ENCODE measurements around the gene HIVEP3. TPM values are rescaled to one million over a fixed set of nuclear protein-coding genes. Genes with fewer than 3 reads are reported as not detected.

HIVEP3 gene
- total RNA-seq, 2 experiments from 2014 or later = 13.2 to 13.4 TPM

- no peaks in the 10 kb centered on the region for H3K4me1 Mint-ChIP-seq (ENCODE audit: low read depth)
- no peaks in the 10 kb centered on the region for H3K27me3 Mint-ChIP-seq (ENCODE audit: low read depth)
- H3K27ac Mint-ChIP-seq = no peak overlapping the region
- no peaks in the 10 kb centered on the region for H3K9me3 Mint-ChIP-seq
- CTCF ChIA-PET = no interaction called here
- H3K36me3 Mint-ChIP-seq (ENCODE audit: low read depth) = no peaks in the 10 kb centered on the region
- H3K4me3 Mint-ChIP-seq = no peak overlapping the region
- intact Hi-C loops (cut with micrococcal nuclease) = no loop called here
- no peak for DNase-seq
Observed at GRCh38 chr1:41479808-41480160, 438.9 kb downstream of the HIVEP3 start.

DNA sequence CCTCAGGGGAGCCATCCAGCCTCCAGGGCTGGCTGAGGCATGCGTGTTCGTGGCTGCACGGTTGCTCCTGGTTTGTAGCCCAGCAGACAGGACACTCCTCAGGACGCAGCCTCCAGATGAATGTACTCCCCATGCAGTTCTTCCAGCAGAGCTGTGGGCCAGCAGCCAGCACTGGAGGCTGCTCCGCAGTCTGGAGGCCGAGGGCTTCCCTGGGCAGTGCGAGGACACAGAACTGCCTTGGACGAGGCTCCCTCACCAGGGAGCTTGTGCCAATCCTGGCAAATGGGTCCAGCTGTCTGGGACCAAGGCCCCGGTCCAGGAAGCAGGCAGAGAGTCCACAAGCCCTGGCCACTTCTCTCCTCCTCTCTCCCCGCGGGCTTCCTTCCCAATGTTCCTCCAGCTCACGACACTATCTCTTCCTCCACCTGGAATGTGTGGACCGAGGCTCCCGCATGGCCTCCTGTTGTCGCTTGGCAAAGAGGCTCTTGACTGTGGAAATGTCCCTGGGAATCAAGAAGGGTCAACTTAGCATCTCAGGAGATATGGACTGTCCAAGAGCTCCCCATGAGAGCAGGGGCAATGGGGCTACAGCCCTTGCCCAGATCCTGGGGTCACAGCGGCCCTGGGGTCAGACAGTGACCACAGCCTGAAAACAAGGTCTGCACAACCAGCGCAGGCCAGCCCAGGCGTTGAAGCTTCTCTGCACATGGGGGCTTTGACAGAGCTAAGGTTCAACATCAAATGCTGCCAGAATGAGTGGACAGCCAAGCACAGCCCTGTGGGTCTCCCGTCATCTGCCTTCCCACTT, 439.5 kb downstream of the HIVEP3 start:
- intact Hi-C loops (cut with micrococcal nuclease) = no loop called here
- no peak for DNase-seq
- CTCF ChIA-PET = interaction anchor here (0.5 kb wide), 1 partner anchor 99 kb away, joined by 3 read pairs; no protein-coding TSS in a partner anchor
- Mint-ChIP-seq H3K27ac (no peak overlapping the region), H3K9me3 (no peaks in the 10 kb centered on the region), H3K27me3 (ENCODE audit: low read depth) (no peaks in the 10 kb centered on the region), H3K36me3 (ENCODE audit: low read depth) (no peaks in the 10 kb centered on the region), H3K4me3 (no peak overlapping the region), H3K4me1 (ENCODE audit: low read depth) (no peaks in the 10 kb centered on the region)

DNA sequence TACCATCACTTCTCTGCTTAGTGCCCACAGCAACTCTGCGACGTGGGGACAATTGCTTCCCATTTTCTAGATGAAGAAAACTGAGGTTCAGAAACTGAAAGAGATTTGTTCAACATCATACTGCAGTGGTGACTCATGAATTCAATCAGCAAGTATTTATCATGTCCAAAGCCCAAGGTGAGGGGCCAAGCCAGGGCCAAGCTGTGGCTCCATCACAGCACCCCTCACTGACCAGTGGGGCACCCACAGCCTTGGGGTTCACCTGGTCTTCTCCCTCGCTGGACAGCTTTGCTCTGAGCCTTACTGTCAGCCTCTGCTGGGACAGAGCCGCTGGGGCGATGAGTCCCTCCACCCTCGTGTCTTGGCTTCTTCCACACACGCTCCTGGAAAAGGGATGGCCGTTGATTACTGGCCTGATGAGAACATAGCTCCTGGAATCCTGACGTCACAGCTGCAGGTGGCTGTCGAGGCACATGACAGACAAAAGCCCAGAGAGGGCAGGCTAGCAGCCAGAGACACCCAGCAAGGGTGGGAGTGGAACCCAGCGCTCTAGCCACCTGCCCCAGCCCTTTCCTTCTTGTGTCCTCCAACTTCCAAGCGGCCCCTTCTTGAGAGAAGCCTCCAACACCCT, 440.5 kb downstream of the HIVEP3 start:
- Mint-ChIP-seq H3K36me3 (ENCODE audit: low read depth) (no peaks in the 10 kb centered on the region), H3K27me3 (ENCODE audit: low read depth) (no peaks in the 10 kb centered on the region), H3K4me3 (no peak overlapping the region), H3K27ac (no peak overlapping the region), H3K4me1 (ENCODE audit: low read depth) (no peaks in the 10 kb centered on the region), H3K9me3 (no peaks in the 10 kb centered on the region)
- DNase-seq = no peak
- intact Hi-C loops (cut with micrococcal nuclease) = no loop called here
- CTCF ChIA-PET = no interaction called here

DNA sequence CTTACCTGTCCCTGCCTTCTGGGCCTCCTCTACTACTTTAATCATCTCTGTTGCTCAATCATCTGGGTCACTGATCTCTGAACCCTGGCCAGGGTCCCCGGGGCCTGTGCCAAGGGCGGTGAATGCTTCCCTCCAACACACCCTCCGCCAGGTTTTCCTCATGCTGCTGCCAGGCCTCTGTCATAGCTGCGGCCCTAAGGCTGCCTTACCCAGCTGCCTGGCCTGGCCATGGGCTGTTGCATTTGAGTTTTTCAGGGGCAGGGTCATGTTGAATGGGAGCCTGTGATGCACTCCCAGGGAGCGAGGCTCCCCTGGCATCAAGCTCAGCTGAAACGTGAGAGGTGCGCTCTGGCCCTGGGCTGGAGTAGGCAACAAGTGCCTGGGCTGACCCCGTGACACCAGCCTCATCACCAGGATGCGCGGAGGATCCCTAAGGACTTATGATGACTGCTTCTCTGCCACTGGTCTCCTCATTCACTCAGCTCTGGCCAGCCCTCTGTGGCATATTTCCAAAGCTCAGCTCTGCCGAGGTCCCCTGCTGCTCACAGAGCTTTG, 441.8 kb downstream of the HIVEP3 start:
- no peaks in the 10 kb centered on the region for H3K4me1 Mint-ChIP-seq (ENCODE audit: low read depth)
- no peaks in the 10 kb centered on the region for H3K27me3 Mint-ChIP-seq (ENCODE audit: low read depth)
- DNase-seq = no peak
- H3K9me3 Mint-ChIP-seq = no peaks in the 10 kb centered on the region
- intact Hi-C loops (cut with micrococcal nuclease) = no loop called here
- no peak overlapping the region for H3K27ac Mint-ChIP-seq
- H3K4me3 Mint-ChIP-seq = no peak overlapping the region
- CTCF ChIA-PET = interaction anchor here (1.3 kb wide), 2 partner anchors 15 to 16 kb away, joined by 4 read pairs; no protein-coding TSS in a partner anchor
- H3K36me3 Mint-ChIP-seq (ENCODE audit: low read depth) = no peaks in the 10 kb centered on the region

DNA sequence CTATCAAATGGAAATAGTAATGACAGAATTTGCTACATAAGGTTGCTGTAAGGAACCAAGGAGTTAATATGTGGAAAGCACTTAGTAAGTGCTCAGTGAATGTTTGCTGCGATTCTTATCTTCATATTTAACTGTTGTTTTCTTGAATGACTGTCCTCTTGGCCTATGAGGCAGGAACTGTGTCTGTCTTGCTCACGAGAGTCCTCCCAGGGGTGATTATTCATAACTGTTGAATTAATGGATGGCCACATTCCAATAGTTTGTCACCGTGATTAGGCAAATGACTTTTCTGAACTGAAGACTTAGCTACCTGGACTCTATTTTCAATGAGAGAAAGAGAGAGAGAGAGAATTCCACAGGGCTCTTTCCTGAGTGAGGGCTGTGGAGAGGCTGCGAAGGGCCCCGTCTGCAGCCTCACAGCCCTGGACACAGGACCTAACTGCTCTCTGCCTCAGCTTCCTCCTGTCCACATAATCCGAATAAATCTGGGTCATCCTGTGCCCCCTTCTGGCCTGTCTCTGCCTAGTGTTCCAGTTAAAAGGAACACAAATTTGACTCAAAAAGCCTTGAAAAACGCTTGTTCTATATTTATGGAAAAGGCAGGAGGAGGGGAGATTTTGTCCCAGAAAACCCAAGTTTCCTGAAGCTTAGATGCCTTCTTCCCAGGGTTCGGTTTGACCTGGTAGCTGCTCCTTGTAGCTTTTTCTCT, 442.7 kb downstream of the HIVEP3 start:
- H3K9me3 Mint-ChIP-seq = no peaks in the 10 kb centered on the region

DNA sequence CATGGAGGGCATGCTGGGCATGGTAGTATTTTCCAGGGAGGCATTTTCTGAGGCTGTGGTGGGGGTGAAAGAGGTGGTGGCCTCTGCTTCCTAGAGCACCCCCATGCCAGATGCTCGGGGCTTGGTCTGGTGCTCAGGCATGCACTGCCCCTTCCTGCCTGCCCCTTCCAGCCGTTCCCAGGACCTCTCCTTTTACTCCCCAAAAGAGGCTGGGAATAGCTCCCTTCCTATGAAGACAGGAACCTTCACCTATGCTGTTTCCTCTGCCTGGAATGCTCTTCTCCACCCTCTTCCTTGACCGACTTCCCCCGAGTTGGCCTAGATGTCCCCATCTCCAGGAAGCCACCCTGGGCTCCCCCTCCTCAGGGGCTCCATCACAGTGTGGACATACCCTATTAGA, 443.4 kb downstream of the HIVEP3 start:
- intact Hi-C loops (cut with micrococcal nuclease) = no loop called here
- no peak for DNase-seq
- H3K4me3 Mint-ChIP-seq = no peak overlapping the region
- CTCF ChIA-PET = no interaction called here
- no peaks in the 10 kb centered on the region for H3K9me3 Mint-ChIP-seq
- H3K27me3 Mint-ChIP-seq (ENCODE audit: low read depth) = no peaks in the 10 kb centered on the region
- H3K4me1 Mint-ChIP-seq (ENCODE audit: low read depth) = no peaks in the 10 kb centered on the region
- H3K36me3 Mint-ChIP-seq (ENCODE audit: low read depth) = no peaks in the 10 kb centered on the region
- H3K27ac Mint-ChIP-seq = peak overlapping the region; percentile 19

More for the DNA sequence above, 442.7 kb downstream of the HIVEP3 start:
- intact Hi-C loops (cut with micrococcal nuclease) = no loop called here
- H3K4me3 Mint-ChIP-seq = no peak overlapping the region
- CTCF ChIA-PET = interaction anchor here (1.3 kb wide), 2 partner anchors 16 to 17 kb away, joined by 4 read pairs; no protein-coding TSS in a partner anchor
- DNase-seq = no peak
- no peaks in the 10 kb centered on the region for H3K36me3 Mint-ChIP-seq (ENCODE audit: low read depth)
- no peak overlapping the region for H3K27ac Mint-ChIP-seq
- H3K27me3 Mint-ChIP-seq (ENCODE audit: low read depth) = no peaks in the 10 kb centered on the region
- H3K4me1 Mint-ChIP-seq (ENCODE audit: low read depth) = no peaks in the 10 kb centered on the region

GRCh38 chr1:41474490-41475271, 444.0 kb downstream of the HIVEP3 start:
- no peaks in the 10 kb centered on the region for H3K36me3 Mint-ChIP-seq (ENCODE audit: low read depth)
- CTCF ChIA-PET = no interaction called here
- DNase-seq = no peak
- no peaks in the 10 kb centered on the region for H3K27me3 Mint-ChIP-seq (ENCODE audit: low read depth)
- H3K9me3 Mint-ChIP-seq = no peaks in the 10 kb centered on the region
- intact Hi-C loops (cut with micrococcal nuclease) = no loop called here
- no peak overlapping the region for H3K4me3 Mint-ChIP-seq
- no peaks in the 10 kb centered on the region for H3K4me1 Mint-ChIP-seq (ENCODE audit: low read depth)
- peak overlapping the region; percentile 19 for H3K27ac Mint-ChIP-seq

DNA sequence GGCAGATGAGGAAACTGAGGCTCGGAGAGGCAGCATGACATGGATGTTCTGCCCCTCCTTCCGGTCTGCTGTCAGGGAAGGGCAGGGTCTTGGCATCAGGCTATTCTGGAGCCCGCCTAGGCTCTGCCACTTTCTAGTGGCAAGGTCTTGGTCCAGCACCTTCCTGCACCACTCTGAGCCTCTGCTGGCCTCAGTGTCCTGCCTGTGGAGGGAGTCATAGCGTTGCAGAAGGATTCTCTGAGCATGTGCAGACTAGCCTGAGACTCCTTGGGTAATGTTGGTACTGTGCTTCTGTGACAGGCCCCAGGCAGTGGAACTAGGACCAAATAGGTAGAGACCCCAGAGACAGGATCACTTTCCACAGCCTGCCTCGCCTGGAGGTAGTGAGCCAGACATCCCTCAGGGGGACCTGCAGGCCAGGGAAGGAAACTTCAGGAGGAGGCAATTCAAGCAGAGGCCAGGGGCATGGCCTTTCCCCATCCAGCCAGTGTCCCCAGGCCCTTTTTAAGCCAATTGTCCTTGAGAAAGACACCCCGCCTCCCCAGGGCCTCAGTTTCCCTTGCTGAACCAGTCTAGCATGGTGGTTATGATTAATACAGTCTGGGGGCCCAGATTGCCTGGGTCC, 444.9 kb downstream of the HIVEP3 start:
- no peak overlapping the region for H3K27ac Mint-ChIP-seq
- DNase-seq = no peak
- H3K4me3 Mint-ChIP-seq = no peak overlapping the region
- no peaks in the 10 kb centered on the region for H3K36me3 Mint-ChIP-seq (ENCODE audit: low read depth)
- intact Hi-C loops (cut with micrococcal nuclease) = no loop called here
- H3K9me3 Mint-ChIP-seq = no peaks in the 10 kb centered on the region
- CTCF ChIA-PET = no interaction called here
- no peaks in the 10 kb centered on the region for H3K4me1 Mint-ChIP-seq (ENCODE audit: low read depth)
- H3K27me3 Mint-ChIP-seq (ENCODE audit: low read depth) = no peaks in the 10 kb centered on the region

GRCh38 chr1:41471658-41472057, 447.1 kb downstream of the HIVEP3 start:
- H3K4me1 Mint-ChIP-seq (ENCODE audit: low read depth) = no peaks in the 10 kb centered on the region
- H3K27ac Mint-ChIP-seq = no peak overlapping the region
- no peaks in the 10 kb centered on the region for H3K9me3 Mint-ChIP-seq
- DNase-seq = no peak
- H3K36me3 Mint-ChIP-seq (ENCODE audit: low read depth) = no peaks in the 10 kb centered on the region
- H3K4me3 Mint-ChIP-seq = no peak overlapping the region
- intact Hi-C loops (cut with micrococcal nuclease) = no loop called here
- no peaks in the 10 kb centered on the region for H3K27me3 Mint-ChIP-seq (ENCODE audit: low read depth)
- CTCF ChIA-PET = no interaction called here

GRCh38 chr1:41469706-41470105, 449.0 kb downstream of the HIVEP3 start:
- Mint-ChIP-seq H3K36me3 (ENCODE audit: low read depth) (no peaks in the 10 kb centered on the region), H3K9me3 (no peaks in the 10 kb centered on the region), H3K27me3 (ENCODE audit: low read depth) (no peaks in the 10 kb centered on the region), H3K4me3 (no peak overlapping the region), H3K4me1 (ENCODE audit: low read depth) (no peaks in the 10 kb centered on the region), H3K27ac (no peak overlapping the region)
- DNase-seq = no peak
- intact Hi-C loops (cut with micrococcal nuclease) = no loop called here
- CTCF ChIA-PET = interaction anchor here (0.6 to 1.2 kb wide), 2 partner anchors 14 to 1309 kb away, joined by 3 read pairs; no protein-coding TSS in a partner anchor

DNA sequence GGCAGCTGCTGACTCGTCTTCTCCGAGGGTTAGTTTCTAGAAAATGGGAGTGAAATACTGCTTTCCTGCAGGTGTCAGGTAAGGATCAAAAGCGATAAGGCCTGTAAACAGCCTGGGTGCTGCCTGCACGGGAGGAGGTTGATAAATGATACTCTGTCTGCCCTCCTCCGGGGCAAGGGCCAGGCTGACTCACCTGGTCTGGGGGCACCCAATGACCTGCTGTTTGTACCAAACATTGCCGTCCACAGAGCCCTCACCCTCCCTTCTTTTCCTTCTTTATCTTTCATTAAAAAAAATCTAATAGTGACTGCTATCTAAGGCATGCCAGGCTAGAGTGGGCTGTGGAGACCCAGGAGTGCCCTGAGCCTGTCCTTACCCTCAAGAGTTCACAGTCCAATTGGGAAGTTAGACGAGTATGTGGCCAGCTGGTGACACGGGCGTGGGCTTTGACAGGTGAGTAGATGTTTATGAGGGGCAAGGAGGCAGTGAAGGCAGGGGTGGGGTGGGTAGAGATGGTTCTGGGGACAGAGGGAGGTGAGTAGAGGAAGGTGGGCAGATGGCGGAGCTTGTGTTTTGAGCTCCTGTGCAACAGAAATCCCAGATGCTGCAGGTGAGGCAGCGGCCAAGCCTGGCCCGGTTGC, 450.5 kb downstream of the HIVEP3 start:
- no peaks in the 10 kb centered on the region for H3K9me3 Mint-ChIP-seq
- intact Hi-C loops (cut with micrococcal nuclease) = no loop called here
- CTCF ChIA-PET = no interaction called here
- no peak overlapping the region for H3K27ac Mint-ChIP-seq
- H3K36me3 Mint-ChIP-seq (ENCODE audit: low read depth) = no peaks in the 10 kb centered on the region
- H3K4me3 Mint-ChIP-seq = no peak overlapping the region
- H3K4me1 Mint-ChIP-seq (ENCODE audit: low read depth) = no peaks in the 10 kb centered on the region
- DNase-seq = no peak
- no peaks in the 10 kb centered on the region for H3K27me3 Mint-ChIP-seq (ENCODE audit: low read depth)

Data from activated naive CD4-positive, alpha-beta T cell treated with anti-CD3 and anti-CD28 coated beads for 36 hours (primary cell).